GM18499 (cell line): ENCODE data around the gene RPL7A.
"Not testable (repeated sequence)": the region's sequence is repeated elsewhere in the genome, so short reads cannot be mapped to it uniquely, and the experiment has no call there.

Experiments used
- ATAC-seq: cut with Tn5 transposase; IDR thresholded peaks from one replicate; pipeline ENCODE4 v1.9.1; 2021; ENCODE audit warnings: moderate number of reproducible peaks; ENCODE audit not compliant: insufficient read depth, unreplicated experiment

The RPL7A gene

DNA sequence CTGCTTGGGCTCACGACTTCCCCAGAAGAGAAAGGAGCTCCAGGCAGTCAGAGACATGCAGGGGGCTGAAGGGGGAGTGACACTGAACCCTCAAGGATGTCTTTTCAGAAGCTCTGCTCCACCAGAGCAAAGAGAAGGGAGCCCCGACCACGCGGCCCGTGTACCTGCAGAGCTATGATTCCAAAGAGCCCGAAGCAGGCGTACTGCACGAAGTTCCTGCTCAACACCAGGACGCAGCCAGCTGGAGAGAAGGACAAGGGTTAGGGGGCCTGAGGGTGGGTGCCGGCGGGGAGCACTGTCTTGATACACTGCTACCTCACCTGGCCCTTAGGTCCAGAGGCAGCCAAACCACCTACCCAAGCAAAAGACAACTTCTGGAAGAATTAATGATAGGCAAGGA is 18.4 kb downstream of the RPL7A start:
- ATAC-seq, result no peak

DNA sequence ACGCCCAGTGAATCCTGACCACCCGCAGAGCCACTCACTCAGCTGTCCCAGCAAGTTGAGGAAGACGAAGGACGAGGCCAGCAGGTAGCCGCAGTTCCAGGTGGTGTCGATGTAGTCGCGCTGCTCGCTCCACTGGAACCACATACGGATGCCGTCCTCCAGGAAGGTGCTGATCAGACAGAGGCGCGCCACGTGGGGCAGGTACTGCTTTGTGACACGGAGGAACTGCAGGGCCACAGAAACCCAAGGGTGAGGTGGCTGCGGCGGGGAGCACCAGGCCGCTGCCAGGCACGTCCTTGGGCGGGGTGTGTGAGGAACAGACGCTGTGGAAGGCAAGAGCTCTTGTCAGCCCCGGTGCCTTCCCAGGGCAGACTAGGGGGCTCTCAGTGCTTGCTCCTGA is 19.2 kb downstream of the RPL7A start:
- no peak for ATAC-seq

DNA sequence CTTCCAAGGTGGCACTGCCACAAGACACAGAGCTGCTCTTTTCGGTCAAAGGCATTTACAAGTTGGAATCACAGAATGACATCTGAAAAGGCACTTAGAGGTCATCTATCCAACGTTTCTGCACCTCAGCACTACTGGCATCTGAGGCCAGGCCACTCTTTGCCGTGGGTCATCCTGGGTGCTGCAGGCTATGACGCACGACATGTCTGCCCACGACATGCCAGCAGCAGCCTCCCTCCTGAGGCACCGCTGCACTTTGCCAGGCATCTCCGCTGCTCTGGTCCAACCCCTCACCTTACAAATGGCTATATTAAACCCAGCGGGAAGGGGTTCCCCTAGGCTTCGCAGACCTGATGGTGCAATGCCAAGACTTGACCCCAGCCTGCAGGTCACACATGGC is 19.8 kb downstream of the RPL7A start:
- no peak for ATAC-seq

DNA sequence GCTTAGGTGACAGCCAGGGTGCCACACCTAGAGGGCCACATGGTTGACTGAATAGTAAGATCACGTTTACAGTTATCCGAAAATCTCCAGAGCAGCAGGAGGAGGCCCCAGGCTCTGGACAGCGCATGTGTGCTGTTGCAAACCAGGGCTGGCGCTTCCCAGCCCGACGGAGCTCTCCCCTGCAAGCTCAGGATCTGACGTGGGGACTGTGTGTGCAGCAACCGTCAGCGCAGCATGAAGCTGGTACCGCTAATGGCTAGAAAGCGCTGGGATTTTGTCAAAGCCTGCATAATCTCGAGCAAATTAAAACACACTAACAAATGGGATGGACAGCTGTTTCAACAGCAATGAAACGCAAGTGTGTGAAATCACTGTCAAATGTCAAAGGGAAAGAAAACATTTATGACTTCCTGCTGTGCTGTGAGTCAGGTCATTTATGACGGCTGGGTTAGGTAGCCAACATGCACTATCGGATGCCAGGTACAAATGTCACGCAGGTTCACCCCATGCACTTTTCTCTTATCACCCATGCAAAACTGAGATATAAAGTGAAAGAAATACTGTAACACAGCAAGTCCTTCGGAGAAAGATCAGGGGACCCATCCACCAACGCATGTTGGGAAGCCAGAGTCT is 20.3 kb downstream of the RPL7A start:
- no peak for ATAC-seq

DNA sequence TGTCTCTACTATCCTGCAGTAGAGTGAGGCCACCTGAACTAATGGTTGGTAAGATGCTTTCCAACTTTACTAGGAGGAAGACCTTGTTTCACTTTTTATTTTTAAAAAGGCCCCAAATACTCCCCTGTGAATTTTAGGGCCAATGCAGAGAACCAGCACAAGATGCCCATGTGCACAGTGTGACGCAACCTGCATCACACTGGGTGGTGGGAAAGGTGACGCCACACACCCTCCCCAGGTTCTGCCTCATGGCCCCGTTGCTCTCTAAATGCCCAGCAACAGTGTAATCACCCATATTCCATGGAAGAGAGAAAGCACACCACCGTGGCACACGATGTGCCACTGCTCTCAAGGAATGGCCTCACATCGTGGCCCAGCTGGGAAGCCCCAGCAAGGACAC is 21.4 kb downstream of the RPL7A start:
- no peak for ATAC-seq

DNA sequence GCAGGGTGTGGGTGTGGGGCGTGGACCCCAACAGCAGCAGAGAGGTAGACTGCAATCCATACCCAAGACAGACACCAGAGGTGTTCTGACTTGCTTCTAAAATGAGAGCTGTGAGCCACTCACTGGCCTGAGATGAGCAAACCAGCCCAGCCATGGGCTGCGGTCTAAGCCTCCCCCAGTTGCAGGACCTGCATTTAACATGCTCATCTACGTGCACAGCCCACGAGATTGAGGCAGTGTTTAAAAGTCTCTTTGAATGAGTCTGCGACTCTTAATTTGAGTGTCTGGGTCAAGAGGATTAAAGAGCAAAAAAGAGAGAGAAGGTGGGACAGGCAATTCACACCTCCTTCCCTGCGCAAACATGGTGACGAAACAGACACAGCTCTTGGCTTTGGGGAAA is 21.9 kb downstream of the RPL7A start:
- no peak for ATAC-seq

DNA sequence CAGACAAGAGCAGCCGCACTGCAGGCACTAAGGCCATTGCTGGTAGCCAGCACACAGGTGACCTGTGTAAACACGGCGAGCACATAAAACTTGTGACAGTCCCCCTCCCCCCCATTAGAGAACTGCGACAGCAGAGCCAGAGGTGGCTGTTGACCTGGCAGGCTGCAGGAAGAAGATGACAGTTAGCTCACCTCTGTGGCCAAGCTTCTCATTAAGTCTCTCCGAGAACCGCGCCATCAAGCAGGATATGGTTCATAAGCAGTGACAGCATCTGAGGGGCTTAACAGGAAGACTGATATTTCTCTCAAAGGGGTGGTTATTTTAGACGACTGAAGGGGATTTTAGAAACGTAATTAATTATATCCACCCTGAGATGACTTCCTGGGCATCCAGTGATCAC is 22.7 kb downstream of the RPL7A start:
- no peak for ATAC-seq

DNA sequence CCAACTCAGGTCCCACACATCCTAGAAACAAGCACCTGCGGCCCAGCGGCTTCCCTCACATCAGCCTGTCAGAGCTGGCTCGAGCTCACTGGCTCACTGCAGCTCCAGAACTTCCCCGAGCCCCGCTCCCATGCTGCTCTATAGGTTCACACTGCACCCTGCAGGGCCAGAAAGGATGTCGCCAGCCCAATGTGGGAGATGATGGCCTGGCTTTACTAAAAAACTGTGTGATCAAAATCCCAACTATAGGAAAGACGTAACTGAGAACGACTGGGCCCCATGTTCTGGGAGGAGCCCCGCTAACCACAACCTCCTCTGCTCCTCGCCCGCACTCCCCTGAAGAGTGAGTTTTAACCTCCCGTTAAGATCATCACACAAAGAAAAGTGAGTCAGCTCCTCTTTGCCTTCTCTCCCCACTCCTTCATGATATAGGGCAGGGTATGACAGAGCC is 23.3 kb downstream of the RPL7A start:
- ATAC-seq, result no peak

DNA sequence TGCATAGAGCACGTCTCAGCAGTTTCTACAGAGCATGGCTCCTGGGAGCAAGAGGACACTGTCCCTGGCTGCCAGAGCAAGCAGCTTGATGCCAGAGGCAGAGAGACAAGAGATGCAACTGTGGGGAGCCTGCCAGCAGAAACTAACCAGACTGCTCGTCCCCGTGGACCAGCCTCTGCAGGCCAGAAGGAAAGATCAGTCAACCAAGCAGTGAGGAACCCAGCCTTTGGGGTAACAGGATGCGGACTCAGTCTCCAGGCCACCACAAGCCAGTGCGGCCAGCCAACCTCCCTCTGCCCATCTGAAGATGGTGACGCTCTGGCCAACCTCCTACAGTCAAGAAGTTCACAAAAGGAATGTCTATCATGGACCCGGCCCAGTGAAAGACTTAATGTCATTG is 24.1 kb downstream of the RPL7A start:
- no peak for ATAC-seq

DNA sequence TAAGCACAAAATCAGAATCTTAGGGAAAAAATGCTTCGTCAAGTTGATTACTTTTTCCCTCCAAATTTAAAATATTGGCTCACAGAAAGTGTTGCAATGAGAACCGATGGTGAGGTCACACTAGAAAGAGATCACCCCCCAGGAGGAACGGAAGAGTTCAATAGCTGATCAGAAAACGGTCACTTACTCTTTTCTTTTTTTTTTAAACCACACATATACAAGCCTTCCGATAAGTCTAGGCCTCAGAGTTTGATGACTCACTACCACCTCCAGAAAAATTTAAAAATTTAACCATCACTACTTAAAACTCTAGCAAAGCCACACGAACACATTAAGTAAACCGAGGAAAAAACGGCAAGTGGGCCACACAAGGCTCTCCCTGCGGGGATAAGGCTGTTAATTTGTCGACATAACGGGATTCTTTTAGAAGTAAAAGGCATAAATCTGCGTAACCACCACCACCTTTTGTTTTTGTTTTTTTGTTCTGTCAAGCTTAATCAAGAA is 26.6 kb downstream of the RPL7A start:
- no peak for ATAC-seq

DNA sequence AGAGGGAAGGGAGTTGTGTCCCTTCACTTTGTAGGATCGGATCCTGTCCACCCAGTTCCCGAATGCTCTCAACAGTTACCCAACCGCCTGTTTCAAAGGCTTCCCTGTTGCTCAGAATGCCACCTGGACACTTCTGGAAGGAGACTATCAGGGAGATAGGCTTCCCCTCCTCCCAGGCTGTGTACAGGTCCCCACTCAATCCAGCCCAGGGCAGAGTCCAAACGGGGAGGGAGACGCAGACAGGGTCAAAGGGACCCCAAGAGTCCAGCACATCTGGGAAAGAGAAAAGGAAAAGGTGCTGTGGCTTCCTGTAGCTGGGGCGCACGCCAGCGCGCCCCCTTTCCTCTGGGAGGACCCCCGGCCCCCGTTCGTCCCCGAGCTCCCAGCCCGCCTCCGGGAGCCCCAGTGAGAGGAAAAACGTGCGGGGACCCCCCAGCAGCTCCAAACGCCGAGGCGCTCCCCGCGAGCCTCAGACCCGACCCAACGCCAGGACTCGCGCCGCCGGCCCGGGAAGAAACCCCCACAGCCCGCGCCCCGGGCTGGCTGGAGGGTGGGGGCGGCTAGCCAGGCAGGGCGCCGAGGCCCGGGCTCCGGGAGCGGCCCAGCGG is 27.2 kb downstream of the RPL7A start:
- peak; percentile 7 for ATAC-seq

DNA sequence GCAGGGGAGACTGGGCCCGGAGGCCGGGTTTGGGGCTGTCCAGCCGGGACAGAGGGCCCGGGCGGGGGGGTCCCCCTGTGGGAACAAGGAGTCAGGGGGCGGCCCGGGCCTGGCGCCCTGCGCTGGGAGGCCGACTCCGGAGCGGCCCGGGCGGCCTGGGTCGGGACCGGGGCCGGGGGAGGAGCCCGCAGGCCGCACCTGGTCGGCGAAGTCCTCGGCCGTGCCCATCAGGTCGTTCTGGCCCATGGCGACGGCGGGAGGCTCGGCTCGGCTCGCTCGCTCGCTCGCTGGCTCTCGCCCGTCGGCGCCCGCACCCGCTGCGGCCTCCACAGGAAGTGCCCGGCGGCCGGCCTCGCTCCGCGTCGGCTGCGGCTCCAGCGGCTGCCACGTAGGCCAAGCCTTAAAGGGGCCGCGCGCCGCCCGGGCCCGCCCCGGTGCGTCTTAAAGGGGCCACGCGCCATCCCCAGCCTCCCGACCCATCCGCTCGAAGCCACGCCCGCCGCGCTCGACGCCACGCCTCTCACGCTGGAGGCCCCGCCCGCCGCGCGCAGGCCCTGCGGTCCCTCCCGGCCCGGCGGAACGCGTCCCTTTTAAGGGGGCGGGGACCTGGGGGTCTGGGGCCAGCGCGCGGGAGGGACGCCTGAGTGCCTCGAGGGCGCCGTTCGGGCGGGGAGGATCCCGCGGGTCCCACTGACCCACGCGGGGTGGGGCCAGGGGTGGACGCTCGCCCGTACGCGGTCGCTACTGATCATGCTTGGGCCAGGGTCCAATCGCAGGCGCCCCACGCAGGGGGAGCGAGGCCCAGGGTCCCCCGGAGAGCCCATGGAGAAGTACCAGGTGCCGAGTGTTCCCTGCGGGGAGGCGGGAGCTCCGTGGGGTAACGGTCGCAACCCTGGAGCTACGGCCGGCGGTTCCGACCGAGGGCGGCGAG is 28.0 kb downstream of the RPL7A start, which contains the start of the genes STKLD1 and SURF4:
STKLD1 (plus strand) TSS at position 643 of the 931 bp plus-strand sequence; CDS start at position 751, 108 bp downstream.
SURF4 (minus strand) TSS at position 337 of the 931 bp plus-strand sequence; CDS start at position 246, 91 bp downstream.
- peak; percentile 49 for ATAC-seq

DNA sequence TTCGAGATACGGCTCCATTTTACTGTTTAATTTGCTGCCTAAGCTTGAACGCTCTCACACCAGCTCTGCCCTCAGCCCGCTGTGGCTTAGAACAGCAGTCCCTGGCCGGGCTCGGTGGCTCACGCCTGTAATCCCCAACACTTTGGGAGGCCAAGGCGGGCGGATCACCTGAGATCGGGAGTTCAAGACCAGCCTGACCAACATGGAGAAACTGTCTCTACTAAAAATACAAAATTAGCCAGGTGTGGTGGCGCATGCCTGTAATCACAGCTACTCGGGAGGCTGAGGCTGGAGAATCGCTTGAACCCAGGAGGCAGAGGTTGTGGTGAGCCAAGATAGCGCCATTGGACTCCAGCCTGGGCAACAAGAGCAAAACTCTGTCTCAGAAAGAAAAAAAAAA is 29.3 kb downstream of the RPL7A start:
- ATAC-seq, result not testable (repeated sequence)

DNA sequence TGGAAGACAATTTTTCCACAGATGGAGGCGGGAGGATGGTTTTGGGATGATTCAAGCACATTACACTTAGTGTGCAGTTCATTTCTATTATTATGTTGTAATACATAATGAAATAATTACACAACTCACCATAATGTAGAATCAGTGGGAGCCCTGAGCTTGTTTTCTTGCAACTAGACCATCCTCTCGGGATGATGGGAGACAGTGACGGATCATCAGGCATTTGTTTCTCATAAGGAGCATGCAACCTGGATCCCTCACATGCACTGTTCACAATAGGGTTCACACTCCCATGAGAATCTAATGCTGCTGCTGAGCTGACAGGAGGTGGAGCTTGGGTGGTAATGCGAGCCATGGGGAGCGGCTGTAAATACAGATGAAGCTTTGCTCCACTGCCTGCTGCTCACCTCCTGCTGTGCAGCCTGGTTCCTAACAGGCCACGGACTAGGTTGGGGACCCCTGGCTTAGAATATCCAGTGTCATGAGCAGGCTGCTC is 29.8 kb downstream of the RPL7A start:
- no peak for ATAC-seq

DNA sequence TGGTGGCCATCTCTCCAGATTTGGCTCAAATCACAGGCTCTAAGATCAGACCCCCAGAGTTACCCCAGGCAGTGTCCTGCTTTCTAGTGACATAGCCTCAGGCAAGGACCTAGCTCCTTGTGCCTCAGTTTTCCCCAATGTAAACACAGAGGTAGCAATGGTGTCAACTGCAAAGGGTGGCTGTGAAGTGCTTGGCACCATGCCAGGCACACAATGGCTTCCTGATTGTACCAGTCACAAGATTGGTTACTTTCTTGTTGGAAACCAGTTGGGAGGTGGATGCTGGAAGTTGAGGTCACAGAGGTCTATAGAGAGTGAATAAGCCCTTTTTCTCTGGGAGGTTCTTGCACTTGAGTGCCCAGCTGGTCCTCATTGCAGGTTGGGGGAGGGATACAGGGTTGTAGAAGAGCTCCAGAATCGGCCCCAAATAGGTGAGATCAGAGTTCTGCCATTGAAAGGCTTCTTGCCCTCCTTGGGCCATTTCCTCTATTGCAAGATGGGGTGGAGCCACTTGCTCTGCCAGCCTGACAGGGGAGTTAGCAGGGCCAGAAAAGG is 30.5 kb downstream of the RPL7A start:
- ATAC-seq, result no peak

DNA sequence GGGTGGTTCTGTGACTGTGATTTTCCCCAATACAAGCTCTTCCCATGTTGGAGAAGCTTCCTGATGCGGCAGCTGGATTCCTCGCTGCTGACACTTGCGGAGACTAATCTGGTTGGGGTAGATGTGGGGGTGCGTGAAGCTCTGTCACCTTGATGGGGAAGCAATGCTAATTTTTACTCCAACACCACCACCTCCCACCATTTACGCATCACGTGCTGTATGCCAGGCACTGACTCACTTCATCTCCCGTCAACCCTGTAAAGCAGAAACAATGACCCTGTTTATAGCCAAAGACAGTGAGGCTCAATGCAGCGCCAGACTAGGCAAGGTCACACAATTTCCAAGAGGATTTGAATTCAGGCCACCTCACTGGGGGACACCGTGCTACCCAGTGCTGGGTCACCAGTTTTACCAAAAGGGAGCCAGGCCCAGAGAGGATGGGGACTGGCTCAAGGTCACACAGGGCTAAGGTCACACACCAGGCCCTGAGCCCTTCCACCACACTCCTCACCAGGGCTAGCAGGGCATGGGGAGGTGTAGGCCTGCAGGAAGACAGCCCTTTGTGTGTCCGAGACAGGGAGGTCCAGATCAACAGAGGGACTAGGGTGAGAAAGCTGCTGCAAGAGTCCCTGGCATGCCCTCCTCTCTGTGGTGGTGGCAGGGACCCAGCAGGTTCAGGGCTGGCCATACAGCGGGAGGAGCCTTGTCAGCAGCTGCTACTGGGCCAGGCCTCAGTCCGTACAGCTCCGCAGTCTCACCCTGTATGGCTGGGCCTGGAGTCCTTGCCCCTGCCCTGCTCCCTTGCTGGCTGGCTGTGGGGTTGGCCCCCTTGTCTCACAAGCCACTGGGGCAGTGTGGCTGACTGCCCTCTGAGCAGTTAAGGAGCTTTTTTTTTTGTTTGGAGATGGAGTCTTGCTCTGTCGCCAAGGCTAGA is 31.4 kb downstream of the RPL7A start:
- no peak for ATAC-seq

DNA sequence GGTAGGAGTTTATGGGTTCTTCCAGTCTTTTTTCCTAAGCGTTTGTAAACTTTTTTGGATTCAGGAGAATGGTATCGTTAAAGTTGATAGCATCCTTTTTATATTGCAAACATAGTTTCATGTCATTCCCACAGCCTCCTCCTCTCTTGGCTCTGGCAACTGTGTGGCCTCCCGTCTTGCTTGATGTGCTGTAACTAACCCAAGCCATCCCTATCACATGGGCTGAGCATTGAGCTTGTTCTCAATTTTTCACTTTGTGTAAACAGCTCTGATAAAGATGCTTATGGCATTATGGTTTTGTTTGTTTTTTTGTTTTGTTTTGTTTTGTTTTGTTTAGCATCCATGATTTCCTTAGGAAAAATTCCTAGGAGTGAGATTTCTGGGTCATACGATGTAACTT is 32.7 kb downstream of the RPL7A start:
- ATAC-seq, result no peak

DNA sequence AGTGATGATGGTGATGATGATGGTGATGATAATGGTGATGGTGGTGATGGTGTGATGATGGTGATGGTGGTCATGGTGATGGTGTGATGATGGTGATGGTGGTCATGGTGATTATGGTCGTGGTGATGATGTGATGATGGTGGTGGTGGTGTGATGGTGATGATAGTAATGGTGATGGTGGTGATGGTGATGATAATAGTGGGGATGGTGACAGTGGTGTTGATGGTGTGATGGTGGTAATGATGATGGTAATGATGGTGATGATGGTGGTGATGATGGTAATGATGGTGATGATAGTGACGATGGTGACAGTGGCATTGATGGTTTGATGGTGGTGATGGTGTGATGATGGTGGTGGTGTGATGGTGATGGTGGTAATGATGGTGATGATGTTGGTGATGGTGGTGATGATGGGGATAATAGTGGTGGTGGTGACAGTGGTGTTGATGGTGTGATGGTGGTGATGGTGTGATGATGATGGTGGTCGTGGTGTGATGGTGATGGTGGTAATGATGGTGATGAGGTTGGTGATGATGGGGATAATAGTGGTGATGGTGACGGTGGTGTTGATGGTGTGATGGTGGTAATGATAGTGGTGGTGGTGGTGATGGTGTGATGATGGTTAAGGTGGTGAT is 34.6 kb downstream of the RPL7A start:
- no peak for ATAC-seq

DNA sequence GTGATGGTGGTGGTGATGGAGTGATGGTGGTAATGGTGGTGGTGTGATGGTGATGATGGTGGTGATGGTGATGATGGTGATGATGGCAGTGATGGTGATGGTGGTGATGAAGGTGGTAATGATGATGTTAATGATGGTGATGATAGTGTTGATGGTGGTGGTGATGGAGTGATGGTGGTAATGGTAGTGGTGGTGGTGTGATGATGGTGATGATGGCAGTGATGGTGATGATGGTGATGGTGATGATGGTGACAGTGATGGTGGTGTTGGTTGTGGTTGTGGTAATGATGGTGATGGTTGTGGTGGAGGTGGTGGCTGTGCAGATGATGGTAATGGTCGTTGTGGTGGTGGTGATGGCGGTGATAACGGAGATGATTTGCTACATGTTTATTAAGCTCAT is 35.4 kb downstream of the RPL7A start:
- ATAC-seq, result no peak
